Adipose tissue (tissue), 3 donors: ENCODE results near the gene IFNGR1. TPM values are rescaled to one million over a fixed set of nuclear protein-coding genes. Genes with fewer than 3 reads are reported as not detected.

Experiments used
- H3K27ac ChIP-seq: one replicate; pipeline ENCODE4 v1.5.1; 2013; ENCODE audit warnings: low read depth, low read length
- WGBS, 3 donors: extraction: QIAGEN DNeasy Blood & Tissue Kit; methylation state at CpG; one replicate each; pipeline ENCODE4 v1.1.7; 2013; 5-methylcytosine and 5-hydroxymethylcytosine counted together
- polyA plus RNA-seq, 3 donors: library from polyadenylated mRNA; stranded (reverse); fragments of 200-250 nt; gene quantifications; one replicate each; pipeline ENCODE4 v1.2.3, GENCODE V29; 2013
- donor health status: healthy with polysubstance abuse.
- donor health status: Bipolar disorder and iron deficiency.
- donor health status: healthy.

The IFNGR1 gene
- polyA plus RNA-seq, 3 donors: 34.5 to 130 (median 76.4) TPM

DNA sequence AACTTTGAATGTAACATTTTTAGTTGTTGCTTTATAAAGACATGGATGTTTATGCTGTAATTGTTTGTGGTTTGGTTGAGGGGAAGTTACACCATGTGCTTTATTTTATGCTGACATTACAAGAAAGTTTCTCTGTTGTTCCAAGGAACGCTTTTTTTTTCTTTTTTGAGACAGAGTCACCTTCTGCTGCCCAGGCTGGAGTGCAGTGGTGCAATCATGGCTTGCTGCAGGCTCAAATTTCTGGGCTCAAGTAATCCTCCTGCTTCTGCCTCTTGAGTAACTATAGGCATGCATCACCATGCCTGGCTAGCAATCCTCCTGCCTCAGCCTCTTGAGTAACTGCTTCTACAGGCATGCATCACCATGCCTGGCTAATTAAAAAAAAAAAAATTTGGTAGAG lies 21.0 kb upstream of the IFNGR1 start:
- 32 to 56% (median 33%) methylated on average over 1 of the region's 1 CpG for WGBS, 3 donors
- no peak overlapping the region for H3K27ac ChIP-seq

DNA sequence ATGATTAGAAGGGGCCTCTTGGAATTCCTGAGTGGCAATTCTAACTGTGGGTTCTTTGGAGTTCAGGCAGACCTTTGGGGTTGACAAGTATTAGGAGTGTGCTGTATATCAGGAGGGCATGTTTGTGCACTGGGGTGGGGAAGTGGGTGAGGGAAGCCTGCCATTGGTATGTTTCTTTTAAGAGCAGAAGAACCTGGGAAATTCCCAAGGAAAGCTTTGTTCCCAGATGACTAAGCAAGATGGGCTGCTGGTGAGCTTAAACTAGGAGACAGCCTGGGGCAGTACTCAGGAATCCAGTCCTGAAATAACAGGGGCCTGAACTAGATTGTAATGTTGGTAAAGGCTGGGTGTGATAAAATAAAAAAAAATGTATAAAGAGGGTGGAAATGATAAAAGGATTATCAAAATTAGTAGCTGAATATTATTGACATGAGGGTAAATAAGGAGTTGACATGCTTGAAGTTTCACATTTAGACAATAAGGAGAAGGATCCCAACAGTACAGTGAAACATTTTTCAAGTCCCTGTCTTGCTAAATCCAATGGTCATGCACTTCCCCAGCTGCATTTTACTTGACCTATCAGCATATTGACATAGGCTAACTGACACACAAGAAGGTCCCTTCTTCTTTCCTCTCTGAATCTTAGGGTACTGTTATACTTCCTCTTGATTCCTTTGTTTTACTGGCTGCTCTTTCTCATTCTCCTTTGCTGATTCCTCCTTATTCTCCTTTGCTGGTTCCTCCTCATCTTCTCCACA lies 18.4 kb upstream of the IFNGR1 start:
- no peak overlapping the region for H3K27ac ChIP-seq

- 73 to 80% (median 78%) methylated on average over 5 of the region's 5 CpGs for WGBS, 3 donors
- no peak overlapping the region for H3K27ac ChIP-seq
Measured at GRCh38 chr6:137236581-137237355, 17.6 kb upstream of the IFNGR1 start.

GRCh38 chr6:137235686-137236085 lies 16.5 kb upstream of the IFNGR1 start:
- 94 to 100% (median 99%) methylated on average over 1 of the region's 1 CpG for WGBS, 3 donors

DNA sequence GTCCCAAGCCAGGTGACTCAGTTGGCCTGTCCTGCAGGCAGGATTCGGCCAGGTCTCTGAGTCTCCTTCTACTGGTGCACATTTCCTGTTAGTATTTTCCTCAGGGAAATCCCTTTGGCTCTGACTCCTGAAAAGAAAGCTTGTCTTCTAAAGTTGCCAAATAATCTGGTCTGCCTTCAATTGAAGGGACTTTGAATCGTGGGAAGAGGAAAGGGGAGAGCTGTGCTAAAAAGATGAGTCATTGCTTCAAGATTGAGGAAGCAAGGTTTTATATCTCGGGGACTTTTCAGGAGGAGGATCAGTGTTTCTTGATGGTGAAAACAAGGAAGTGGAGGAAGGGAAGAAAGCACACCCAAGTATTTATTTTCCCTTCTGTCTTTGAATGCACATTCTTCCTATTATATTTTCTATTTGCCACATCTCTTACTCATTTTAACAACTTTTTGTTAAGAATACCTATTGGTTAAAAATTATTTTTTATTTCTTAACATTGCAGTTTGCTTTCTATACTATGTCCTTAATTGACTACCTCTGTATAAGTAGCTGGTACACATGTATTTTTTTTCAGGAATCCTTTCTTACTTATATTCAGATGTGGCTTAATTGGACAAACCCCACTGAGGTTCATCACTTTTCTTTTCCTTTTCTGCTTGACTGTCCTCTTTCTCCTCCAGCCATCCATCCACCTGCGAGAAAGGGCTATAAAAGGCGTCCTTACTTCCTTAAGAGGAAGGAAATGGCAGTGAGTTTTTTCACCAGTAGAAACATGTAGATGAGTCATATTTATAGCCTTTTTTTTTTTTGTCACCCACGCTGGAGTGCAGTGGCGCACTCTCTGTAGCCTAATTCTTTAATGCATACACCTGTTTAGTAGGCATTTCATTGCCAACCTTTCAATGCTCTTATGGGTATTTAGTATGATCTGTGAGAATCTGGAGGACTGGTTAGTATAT lies 15.0 kb upstream of the IFNGR1 start:
- WGBS, 3 donors: 26 to 71% (median 30%) methylated on average over 7 of the region's 7 CpGs
- no peak overlapping the region for H3K27ac ChIP-seq

More at GRCh38 chr6:137235686-137236085, 16.5 kb upstream of the IFNGR1 start:
- no peak overlapping the region for H3K27ac ChIP-seq

DNA sequence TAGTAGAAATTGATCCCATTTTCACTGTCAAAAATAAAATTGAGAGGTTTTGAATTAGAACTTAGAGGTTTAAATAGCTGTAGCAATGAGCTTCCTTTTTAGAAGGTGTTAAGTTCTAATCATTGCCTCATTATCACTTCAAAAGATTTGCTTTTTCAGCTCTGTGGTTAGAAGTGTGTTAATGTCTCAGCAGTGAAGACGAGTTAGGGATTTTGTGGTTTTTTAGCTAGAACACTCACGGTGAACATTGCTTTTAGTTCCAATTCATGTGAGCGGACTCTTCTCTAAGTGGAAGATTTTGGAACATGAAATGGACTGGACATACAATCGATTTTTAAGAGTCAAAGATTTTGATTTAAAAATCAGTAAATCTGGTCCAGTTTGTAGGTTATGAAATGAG lies 12.7 kb upstream of the IFNGR1 start:
- 69 to 79% (median 72%) methylated on average over 4 of the region's 4 CpGs for WGBS, 3 donors

DNA sequence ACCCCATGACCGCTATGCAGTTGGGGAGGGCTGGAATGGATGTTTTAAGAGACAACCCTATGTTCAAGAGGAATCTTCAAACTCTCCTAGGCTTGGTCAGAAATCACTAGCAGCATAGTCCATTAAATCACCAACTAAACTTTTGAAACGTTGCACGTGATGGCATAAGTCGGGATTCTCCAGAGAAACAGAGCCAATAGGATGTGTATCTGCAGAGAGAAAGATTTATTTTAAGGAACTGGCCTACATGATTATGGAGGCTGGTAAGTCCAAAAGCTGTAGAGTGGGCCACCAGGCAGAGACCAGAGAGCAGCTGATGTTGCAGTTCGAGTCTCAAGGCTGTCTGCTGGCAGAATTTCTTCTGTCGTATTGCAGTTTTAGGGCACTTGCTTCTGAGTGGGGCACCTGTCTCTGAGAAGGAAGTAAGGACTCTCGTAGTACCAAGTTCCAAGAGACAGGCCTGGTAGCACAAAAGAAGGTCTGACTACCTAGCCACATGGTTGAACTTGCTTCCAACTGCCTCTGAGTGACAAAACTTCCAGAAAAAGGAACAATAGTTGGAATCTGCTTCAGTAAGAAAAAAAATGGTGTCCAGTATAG lies 11.9 kb upstream of the IFNGR1 start:
- no peak overlapping the region for H3K27ac ChIP-seq
- 89 to 91% (median 91%) methylated on average over 7 of the region's 7 CpGs for WGBS, 3 donors

More for the DNA sequence above, 12.7 kb upstream of the IFNGR1 start:
- H3K27ac ChIP-seq: no peak overlapping the region

GRCh38 chr6:137230547-137230946 lies 11.4 kb upstream of the IFNGR1 start:
- WGBS, 3 donors: 77 to 89% (median 83%) methylated on average over 5 of the region's 5 CpGs
- no peak overlapping the region for H3K27ac ChIP-seq

DNA sequence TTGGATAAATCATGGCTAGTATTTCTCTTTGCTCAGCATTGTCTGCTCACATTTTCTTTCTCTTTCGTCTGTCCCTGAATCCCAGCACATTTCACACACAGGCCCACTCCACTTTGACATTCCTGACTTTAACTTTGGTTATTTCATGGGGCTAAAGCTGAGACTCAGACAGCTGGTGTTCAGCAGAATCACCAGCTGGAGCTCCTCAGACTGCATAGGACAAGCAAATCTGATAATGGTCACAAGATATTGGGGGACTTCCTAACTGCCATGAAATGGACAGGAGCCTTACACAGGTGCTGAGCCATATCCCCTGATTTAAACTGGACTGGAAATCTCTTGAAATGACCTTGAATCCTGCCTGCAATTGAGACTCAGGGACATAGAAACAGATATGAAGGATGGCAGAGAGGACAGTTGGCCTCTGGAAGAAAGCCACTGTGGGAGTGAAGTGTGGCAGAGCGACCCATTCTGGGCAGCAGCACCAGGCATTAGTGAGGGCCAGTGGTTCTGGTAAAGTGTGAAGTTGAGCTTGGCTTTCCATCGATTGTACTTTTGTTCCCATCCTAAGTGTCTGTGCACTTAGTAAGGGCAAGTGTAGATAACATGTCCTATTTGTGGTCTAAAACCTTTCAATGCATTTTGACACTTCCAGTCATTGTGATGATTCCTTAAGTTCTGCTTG lies 10.0 kb upstream of the IFNGR1 start:
- H3K27ac ChIP-seq: no peak overlapping the region
- 83 to 99% (median 92%) methylated on average over 3 of the region's 3 CpGs for WGBS, 3 donors

GRCh38 chr6:137227871-137228302 lies 8.7 kb upstream of the IFNGR1 start:
- 59 to 63% (median 62%) methylated on average over 4 of the region's 4 CpGs for WGBS, 3 donors
- no peak overlapping the region for H3K27ac ChIP-seq

- H3K27ac ChIP-seq: no peak overlapping the region
- WGBS, 3 donors: 88 to 91% (median 89%) methylated on average over 4 of the region's 4 CpGs
Measured at GRCh38 chr6:137226697-137227096, 7.5 kb upstream of the IFNGR1 start.

GRCh38 chr6:137224799-137225198 lies 5.6 kb upstream of the IFNGR1 start:
- WGBS, 3 donors: 58 to 91% (median 69%) methylated on average over 2 of the region's 2 CpGs
- no peak overlapping the region for H3K27ac ChIP-seq

DNA sequence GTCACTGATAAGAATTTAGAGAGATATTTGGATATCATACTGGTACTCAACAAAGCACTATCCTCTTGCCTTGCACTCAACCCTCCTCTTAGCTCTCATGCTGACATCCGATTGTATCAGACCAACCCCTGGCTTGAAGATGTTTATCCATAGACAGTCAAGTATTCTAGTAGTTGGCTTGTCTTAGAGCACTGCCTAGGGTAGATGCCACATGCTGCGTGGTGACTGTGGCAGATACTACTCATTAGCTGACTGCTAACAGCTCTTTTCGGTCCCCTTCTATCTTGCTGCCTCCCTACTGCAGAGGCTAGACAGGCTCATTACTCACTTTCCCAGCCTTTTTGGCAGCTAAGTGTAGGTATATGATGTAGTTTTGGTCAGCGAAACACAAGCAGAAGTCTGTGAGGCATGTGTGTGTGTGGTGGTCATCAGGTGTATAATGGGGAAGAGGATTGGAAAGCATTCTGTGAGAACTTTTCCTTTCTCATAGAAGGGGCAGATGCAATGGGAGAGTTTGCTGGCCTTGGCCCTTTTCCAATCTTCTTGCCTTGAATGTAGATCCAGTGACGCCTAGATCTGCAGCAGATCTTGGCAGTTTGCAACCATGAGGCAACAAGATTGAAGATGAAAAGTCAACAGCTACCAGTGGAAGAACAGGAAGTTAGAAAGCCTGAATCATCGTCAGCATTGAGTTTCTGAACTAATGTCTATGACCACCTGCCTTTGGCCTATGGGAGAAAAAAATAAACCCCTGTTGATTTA lies 4.4 kb upstream of the IFNGR1 start:
- 62 to 77% (median 62%) methylated on average over 6 of the region's 6 CpGs for WGBS, 3 donors
- H3K27ac ChIP-seq: peak overlapping the region; percentile 94

DNA sequence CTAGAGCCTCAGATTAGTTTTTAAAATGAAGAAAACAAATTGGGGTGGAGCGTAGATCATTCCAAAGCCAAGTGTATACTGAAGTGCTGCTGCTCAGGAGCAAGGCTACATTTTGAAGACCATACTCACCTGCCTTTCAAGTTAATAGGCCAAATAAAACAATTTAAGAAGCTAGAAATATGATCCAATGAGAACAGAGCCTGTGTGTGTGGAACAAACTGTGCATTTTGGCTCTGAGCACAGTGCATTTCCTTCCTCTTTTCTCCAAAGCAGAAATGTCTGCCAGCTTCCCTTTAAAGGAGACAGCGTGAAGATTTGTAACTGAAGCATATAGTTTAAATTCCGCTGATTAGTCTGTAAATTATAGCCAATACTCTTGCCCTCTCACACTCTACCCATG lies 3.2 kb upstream of the IFNGR1 start:
- 31 to 81% (median 40%) methylated on average over 3 of the region's 3 CpGs for WGBS, 3 donors
- H3K27ac ChIP-seq: peak overlapping the region; percentile 24

GRCh38 chr6:137219664-137220252 lies 573 bp upstream of the IFNGR1 start:
- 36 to 62% (median 61%) methylated on average over 6 of the region's 6 CpGs for WGBS, 3 donors

DNA sequence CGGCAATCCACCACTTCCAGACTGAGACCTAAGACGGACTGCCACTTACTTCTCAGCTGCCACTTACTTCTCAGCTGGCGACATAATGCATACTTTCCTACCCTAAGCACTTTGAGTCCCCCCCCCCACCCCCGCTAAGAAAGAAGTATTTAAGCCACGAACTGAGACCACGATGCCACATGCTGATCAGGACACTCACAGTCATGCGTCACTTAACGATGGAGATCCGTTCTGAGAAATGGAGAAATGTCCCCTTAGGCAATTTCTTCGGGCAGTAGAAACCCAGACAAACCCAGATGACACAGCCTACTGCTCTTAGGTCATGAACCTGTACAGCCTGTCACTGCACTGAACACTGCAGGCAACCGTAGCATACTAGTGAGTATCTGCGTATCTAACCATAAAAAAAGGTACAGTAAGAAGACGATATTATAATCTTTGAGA lies 690 bp downstream of the IFNGR1 start:
- H3K27ac ChIP-seq: peak overlapping the region; percentile 99
- 0 to 1% (median 1%) methylated on average over 13 of the region's 13 CpGs for WGBS, 3 donors

More at GRCh38 chr6:137219664-137220252, 573 bp upstream of the IFNGR1 start:
- peak overlapping the region; percentile 96 for H3K27ac ChIP-seq
